ENCODE data around the gene PALLD. TPM values are rescaled to one million over a fixed set of nuclear protein-coding genes. Genes with fewer than 3 reads are reported as not detected.
"Not testable (repeated sequence)": the region's sequence is repeated elsewhere in the genome, so short reads cannot be mapped to it uniquely, and the experiment has no call there.

Gene PALLD
- total RNA-seq, 2 donors from 2014 or later = 649 to 791 TPM

GRCh38 chr4:168787334-168787733 lies 290.5 kb downstream of the PALLD start:
- intact Hi-C loops (cut with DNase I) = no loop called here
- DNase-seq (ENCODE audit: low spot score) = no peak

GRCh38 chr4:168787801-168788595 lies 291.1 kb downstream of the PALLD start:
- intact Hi-C loops (cut with DNase I) = no loop called here
- no peak for DNase-seq (ENCODE audit: low spot score)

- DNase-seq (ENCODE audit: low spot score) = no peak
- intact Hi-C loops (cut with DNase I) = no loop called here
Observed at GRCh38 chr4:168790898-168791297, 294.0 kb downstream of the PALLD start.

- intact Hi-C loops (cut with DNase I) = no loop called here
- no peak for DNase-seq (ENCODE audit: low spot score)
Observed at GRCh38 chr4:168791376-168791775, 294.5 kb downstream of the PALLD start.

GRCh38 chr4:168793542-168793941 lies 296.7 kb downstream of the PALLD start:
- intact Hi-C loops (cut with DNase I) = loop anchor here in 1 of 2 donors (1.0 kb wide), 1 partner anchor 22 kb away; no protein-coding TSS in a partner anchor
- DNase-seq (ENCODE audit: low spot score) = no peak

GRCh38 chr4:168794092-168794707 lies 297.3 kb downstream of the PALLD start:
- DNase-seq (ENCODE audit: low spot score) = no peak
- intact Hi-C loops (cut with DNase I) = no loop called here

- no peak for DNase-seq (ENCODE audit: low spot score)
- intact Hi-C loops (cut with DNase I) = no loop called here
Observed at GRCh38 chr4:168794881-168795280, 298.0 kb downstream of the PALLD start.

- intact Hi-C loops (cut with DNase I) = no loop called here
Observed at GRCh38 chr4:168795346-168795745, 298.5 kb downstream of the PALLD start.

GRCh38 chr4:168796362-168797106 lies 299.7 kb downstream of the PALLD start:
- intact Hi-C loops (cut with DNase I) = no loop called here
- no peak for DNase-seq (ENCODE audit: low spot score)

More at GRCh38 chr4:168795346-168795745, 298.5 kb downstream of the PALLD start:
- no peak for DNase-seq (ENCODE audit: low spot score)

- intact Hi-C loops (cut with DNase I) = no loop called here
- no peak for DNase-seq (ENCODE audit: low spot score)
Observed at GRCh38 chr4:168797194-168797593, 300.3 kb downstream of the PALLD start.

GRCh38 chr4:168797738-168798375 lies 301.0 kb downstream of the PALLD start:
- intact Hi-C loops (cut with DNase I) = no loop called here
- DNase-seq (ENCODE audit: low spot score) = no peak

GRCh38 chr4:168800926-168801325 lies 304.1 kb downstream of the PALLD start:
- intact Hi-C loops (cut with DNase I) = no loop called here
- DNase-seq (ENCODE audit: low spot score) = no peak

- DNase-seq (ENCODE audit: low spot score) = no peak
- intact Hi-C loops (cut with DNase I) = no loop called here
Observed at GRCh38 chr4:168802222-168802621, 305.4 kb downstream of the PALLD start.

GRCh38 chr4:168803052-168803451 lies 306.2 kb downstream of the PALLD start:
- intact Hi-C loops (cut with DNase I); DNase-seq (ENCODE audit: low spot score): not testable (repeated sequence)

- no peak for DNase-seq (ENCODE audit: low spot score)
- intact Hi-C loops (cut with DNase I) = no loop called here
Observed at GRCh38 chr4:168803732-168804131, 306.9 kb downstream of the PALLD start.

GRCh38 chr4:168804146-168804545 lies 307.3 kb downstream of the PALLD start:
- DNase-seq (ENCODE audit: low spot score) = no peak
- intact Hi-C loops (cut with DNase I) = no loop called here

- no peak for DNase-seq (ENCODE audit: low spot score)
- intact Hi-C loops (cut with DNase I) = no loop called here
Observed at GRCh38 chr4:168805341-168805740, 308.5 kb downstream of the PALLD start.

GRCh38 chr4:168806247-168806646 lies 309.4 kb downstream of the PALLD start:
- DNase-seq (ENCODE audit: low spot score); intact Hi-C loops (cut with DNase I): not testable (repeated sequence)

- intact Hi-C loops (cut with DNase I) = loop anchor here in 1 of 2 donors (5.0 to 10.0 kb wide), 2 partner anchors 46 to 94 kb away; no protein-coding TSS in a partner anchor
- DNase-seq (ENCODE audit: low spot score) = no peak
Observed at GRCh38 chr4:168811207-168811606, 314.4 kb downstream of the PALLD start.

Measured in posterior vena cava (tissue), 2 donors.